HG03108 (cell line): ENCODE results near the gene CIRBP.

Source experiments
- ATAC-seq: cut with Tn5 transposase; IDR thresholded peaks from one replicate; pipeline ENCODE4 v1.9.1; 2021; ENCODE audit warnings: moderate library complexity; ENCODE audit not compliant: unreplicated experiment

CIRBP gene

DNA sequence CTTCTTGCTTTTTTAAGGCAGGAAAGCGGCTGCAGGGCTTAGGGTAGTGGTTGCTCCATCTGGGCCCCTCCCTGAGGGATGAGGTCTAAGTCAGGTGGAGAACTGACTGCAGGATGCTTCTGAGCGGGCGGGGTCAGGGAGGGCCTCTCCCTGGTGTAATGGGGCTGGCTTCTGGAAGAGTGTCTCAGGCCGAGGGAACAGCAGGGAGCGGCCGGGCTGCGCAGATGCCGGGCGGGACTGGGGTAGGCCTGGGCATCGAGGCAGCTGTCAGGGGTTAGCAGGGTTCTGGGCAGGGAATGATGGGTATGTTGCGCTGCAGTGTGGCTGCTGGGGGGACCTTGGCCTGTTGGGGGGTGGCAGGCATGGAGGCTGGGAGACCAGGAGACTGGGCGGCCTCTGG, 8.9 kb downstream of the CIRBP start:
- ATAC-seq, result no peak

DNA sequence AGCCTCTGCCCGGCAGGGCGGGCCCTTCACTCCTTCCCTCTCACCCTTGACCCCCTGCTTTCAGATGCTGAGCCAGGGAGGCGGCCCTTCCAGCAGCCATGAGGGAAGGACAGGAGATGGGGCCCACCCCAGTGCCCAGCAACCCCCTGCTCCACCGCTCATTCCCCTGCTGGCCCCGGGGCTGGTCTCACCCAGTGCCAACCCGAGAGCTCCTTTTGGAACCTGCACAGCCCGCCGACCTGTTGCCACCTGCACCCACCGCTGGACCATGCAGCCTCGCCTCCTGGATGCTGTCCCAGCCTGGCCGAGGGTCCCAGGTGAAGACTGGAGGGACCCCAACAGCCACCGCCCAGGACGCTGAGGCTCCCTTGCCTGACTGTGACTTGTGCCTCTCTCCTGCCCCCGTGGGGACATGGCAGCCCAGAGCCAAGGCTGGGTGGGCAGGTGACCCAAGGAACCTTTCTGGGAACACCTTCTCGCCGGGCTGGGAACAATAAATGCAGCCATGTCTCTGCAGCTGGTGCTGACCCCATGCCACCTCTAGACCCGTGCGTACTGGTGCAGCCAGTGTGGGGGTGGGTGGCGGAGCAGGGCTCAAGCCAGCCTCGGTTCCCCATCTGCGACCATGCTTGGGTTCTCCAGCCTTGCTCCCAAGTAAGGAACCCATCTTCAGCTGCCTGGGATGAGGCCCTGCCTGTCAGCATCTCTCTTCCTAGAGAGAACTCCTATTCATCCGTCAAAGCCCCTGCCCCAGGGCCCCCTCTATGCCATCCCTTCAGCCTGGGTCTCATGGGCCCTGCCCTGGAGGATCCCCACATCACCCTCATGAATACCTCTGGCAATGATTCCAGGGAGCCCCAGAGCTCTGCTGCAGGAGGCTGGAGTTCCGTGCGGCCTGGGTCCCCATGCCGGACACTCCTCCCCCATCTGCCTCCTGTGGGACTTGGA, 9.9 kb downstream of the CIRBP start:
- ATAC-seq, result no peak

DNA sequence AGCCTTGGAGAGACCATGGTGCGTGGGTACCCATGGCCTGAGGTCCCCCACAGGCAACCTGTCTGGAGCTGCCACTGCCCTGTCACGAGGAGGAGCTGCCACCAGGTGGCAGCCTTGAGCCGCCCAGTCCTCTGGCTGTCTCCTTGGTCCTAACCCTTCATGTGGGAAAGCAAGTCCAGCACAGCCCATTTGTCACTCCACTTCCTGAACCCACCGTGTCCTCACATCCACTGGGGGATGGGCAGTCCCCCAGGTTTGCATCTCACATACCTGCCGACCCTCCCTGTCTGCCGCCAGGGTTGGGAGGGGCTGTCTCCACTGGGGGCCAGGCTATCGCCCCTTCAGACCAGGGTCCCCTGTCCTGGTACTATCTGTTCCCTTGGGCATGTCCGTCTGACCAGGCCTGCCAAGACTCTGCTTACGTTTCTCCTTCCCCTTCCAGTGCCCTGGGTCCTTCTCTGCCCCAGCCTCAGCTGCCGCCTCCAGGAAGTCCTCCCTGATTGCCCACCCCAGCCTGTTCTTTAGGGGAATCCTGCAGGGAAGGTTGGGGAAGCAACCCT, 10.7 kb downstream of the CIRBP start:
- ATAC-seq, result no peak

DNA sequence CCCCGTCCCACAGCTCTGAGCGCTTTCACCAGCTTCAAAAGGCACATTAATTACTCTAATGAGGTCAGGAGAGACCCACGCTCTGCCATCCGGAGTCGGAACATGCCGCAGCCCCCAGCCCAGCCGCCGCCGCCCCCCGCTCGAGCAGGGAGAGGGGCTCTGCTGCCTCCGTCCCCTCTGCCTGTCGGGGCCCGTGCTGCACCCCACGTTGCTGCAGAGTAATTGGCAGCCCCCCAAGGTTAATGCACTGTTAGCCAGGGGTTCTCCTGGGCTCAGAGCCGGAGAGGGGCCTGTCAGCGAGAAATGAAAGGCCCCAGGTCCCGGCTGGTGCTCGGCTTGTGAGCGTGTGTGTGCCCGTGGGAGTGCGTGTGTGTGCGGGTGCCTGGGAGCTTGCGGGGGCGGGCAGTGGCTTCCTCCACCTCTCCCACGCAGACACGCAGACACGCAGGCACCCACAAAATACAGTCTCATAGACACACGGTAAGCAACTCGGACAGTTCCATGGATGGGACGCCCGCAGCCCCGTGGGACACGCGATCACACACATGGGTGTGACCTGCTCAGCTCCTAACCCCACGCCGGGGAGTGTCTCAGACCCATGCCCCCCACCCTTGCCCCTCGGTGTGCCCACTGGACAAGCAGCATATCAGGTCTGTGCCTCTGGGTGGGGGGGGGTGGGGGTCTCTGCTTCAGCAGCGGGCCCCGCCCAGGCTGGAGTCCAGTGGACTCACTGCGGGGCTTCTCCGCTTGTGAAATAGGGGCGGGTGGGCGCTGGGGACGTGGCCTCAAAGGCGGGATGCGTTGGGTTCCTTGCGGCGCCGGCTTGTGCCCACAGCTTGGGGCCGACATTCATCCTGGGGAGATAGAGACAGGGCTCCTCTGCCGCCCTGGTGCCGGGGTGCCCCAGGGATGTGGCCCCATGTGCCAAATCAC, 11.8 kb downstream of the CIRBP start:
- ATAC-seq, result no peak

DNA sequence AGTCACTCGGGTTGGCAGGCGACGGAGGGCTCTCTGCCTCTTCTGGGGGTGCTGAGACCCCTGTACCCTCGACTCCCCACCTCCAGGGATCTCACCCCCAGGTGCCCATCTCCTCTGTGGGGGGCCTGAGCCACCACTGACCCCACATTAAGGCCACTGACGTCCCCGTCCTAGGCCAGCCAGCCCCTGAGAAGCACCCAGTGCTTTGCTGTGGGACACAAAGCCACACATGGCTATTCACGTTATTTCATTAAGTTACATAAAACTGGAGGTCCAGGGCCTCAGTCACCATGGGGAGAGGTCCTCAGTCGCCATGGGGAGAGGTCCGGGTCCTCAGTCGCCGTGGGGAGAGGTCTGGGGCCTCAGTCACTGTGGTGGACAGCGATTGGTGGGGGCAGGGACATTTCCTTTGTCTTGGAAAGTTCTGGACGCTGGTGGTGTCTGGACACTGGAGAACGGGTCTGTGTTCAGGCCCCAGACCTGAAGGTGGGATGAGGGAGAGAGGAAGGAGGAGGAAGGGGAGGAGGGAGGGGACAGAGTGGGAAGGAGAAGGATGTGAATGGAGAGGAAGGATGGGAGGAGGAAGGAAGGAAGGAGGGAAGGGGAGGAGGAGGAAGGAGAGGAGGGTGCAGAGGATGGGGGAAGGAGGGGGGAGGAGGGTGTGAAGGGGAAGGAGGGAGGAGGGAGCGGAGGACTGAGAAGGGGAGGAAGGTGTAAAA, 12.6 kb downstream of the CIRBP start:
- ATAC-seq, result no peak

DNA sequence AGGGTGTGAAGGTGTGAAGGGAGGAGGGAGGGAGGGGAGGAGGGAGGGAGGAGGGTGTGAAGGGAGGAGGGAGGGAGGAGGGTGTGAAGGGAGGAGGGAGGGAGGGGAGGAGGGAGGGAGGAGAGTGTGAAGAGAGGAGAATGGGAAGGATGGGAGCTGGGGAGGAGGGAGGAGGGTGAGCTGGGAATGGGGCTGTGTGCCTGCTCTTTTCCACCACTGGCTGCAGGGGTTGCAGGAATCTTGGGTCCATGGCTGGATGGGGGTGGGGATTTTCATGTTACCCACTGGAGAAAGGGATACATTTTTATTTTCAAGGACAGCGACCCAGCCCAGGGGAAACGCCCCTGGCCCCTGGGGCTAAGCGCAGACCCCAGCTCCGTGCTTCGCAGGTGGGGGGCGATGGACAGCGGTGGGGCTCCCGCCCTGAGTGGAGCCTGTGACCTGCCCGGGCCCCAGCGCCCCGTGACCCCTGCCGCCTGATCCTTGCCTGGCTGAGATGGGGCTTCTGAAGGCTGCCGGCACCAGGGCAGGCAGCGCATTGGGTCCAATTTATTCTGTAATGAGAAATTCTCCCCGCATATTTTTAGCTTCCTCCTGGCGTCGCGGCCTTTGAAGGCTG, 13.6 kb downstream of the CIRBP start:
- no peak for ATAC-seq

DNA sequence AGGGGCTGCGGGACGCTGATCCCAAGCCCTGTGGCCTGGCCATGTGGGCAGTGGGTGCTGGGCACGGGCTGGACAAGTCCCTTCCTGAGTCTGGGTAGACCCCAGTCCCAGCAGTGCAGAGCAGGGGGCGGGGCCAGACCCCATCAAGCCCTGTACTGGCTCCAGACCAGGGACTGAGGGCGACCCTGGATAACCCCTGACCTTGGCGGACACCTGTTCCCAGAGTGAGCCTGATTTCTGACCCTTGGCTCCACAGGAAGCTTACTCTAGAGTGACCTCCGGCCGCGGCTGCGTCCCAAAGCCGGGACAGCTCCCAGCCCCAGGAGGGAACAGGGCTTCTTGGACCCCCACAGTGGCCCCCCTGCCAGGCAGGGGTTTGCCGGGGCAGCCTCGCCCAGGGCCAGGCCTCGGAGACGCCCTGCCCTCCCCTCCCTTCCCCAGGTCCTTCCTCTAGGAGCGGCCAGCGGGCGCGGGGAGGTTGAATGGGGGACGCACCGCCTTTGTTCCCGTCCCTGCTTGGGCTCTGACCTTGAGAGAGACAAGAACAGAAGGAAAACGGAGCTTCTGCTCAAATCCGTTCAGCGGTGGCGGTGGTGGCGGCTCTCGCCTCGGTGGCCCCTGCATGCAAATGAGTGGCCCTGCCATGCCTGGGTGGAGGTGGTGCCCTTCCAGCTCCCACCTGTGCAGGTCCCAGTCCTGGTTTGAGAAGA, 14.2 kb downstream of the CIRBP start:
- ATAC-seq, result no peak

DNA sequence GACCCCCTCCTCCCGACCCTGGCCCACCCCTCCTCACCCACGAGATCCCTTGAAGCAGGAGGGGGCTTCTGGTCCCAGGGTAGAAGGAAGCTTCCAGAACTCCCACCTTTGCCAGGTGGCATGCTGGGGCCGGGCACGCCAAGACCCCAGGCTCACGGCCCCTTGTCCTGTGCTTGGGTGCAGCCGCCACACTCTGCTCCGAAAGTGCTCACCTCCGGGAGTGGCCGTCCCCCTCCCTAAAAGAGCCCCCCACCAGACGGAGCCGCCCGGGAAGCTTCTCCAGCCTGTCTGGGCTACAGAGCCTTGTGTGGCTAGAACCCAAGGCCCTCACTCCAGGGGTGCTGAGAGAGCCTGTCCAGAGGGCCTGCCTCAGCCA, 14.8 kb downstream of the CIRBP start:
- ATAC-seq, result no peak

DNA sequence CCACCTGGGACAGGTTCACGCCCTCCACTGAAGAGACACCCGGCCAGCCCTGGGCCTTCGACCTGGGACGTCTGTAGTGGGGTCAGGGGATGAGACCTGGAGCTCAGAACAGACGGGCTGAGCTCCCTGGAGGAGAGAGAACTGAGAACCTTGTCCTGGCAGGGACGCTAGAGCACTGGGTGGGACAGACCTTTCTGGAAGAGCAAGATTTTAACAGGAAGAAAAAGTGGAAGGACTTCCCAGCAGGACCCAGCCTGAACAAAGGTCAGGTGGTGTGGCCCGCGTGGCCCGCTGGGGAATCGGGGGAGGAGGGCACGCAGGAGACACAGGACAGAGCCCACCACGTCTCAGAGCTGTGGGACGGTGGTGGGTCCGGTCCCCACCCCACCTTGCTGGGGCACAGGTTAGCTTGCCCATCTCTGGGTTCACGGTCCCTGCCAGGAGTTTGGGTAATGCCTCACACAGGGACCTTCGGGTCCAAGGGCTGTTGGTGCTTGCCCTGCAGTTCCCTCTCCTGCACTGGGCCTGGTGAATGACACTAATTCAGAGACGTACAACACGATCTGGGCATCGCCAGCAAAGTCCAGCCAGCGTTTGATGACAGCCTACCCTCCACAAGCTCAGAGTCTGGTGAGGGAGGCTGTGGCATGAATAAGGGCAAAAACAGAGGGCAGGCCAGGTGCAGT, 15.3 kb downstream of the CIRBP start:
- no peak for ATAC-seq

DNA sequence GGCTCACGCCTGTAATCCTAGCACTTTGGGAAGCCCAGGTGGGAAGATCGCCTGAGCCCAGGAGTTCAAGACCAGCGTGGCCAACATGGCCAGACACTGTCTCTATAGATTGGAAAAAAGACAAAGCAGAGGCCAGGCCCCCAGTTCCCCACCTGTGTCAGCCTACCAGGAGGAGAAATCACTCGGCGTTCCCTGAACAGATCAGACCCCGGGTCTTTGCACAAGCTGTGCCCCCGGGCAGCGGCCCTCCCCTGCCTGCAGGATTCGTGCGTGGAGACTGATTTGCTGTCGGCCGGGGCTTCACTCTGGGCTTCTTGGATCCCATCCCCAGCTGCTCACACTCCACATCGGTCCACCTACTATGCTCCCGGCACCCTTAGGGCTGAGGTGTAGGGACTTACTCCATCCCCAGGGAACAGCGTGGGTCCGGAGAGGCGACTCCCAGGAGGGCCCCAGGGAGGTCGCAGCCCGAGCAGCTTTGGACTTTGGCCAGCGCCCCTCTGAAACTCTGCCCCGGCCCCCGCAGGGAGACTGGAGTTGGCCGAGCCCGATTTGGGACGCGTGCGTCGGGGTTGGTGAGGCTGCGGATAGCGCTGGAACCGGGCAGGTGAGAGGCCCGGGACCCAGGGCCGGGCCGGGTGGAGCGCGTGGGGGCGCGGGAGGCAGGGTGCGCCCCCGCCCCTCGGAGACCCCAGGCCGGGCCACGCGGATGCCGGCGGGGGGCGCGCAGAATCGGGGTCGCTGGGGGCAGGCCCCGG, 16.0 kb downstream of the CIRBP start:
- no peak for ATAC-seq

DNA sequence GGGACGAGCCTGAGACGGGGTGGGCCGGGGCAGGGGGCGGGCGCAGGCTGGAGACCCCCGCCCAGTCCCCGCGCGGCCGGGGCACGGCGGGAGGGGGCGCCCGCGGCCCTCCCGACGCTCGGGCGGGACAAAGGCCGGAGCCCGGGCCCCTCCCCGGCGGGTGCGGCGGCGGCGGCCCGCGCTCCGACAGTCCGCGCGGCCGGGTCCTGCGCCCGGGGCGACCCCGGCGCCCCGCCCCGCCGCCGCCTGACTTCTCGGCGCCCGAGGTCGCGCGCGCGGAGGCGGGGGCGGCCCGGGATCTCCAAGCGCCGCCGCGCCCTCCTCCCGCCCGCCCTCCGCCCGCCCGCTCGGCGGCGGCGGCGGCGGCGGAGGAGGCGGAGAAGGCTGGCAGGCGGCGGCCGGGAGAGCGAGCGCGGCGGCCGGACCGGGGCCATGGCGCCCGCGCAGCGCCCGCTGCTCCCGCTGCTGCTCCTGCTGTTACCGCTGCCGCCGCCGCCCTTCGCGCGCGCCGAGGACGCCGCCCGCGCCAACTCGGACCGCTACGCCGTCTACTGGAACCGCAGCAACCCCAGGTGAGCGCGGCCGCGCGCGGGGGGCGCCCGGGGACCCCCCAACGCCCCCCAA, 16.7 kb downstream of the CIRBP start, which contains the start of gene EFNA2:
Gene EFNA2, plus strand, starts transcription at position 137 of the 624 bp plus-strand sequence. Its CDS starts 296 bp downstream, at position 433.
- no peak for ATAC-seq

DNA sequence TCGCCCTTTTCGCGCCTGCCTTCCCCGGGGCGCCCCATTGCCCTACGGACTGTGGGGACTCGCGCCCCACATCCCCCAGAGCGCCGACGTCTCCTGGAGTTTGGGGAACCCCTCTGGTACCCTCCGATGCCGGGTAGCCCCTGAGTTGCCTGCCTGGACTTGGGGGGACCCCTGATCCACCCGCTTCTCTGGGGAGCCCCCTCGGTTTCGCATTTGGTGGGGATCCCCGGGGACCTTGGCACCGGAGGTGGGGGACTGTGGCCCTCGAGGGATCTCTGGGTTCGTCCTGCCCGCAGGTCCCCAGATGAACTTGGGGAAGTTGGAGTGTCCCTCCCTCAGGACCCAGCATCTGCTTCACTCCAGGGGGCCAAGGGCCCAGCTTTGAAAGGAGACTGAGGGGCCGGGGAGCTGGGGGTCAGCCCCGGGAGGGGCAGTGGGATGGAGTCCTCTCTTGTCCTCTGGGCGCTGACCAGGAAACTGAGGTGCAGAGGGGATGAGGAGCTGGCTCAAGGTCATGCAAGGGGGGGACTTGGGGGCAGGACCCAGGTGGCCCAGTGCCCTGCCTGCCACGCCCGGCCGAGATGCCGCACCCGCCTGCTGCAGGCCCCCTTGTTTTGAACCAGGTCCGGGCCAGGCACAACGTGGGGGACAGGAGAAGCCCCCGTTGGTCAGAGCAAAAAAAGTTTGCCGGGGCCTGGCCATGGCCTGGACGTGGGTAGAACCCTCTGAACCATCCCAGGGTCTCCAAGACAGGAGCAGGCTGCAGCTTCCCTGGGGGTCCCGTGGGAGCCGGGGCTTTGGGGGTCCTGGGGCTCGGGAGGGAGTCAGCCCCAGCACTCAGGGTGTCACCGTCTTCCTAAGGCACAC, 17.6 kb downstream of the CIRBP start:
- no peak for ATAC-seq

DNA sequence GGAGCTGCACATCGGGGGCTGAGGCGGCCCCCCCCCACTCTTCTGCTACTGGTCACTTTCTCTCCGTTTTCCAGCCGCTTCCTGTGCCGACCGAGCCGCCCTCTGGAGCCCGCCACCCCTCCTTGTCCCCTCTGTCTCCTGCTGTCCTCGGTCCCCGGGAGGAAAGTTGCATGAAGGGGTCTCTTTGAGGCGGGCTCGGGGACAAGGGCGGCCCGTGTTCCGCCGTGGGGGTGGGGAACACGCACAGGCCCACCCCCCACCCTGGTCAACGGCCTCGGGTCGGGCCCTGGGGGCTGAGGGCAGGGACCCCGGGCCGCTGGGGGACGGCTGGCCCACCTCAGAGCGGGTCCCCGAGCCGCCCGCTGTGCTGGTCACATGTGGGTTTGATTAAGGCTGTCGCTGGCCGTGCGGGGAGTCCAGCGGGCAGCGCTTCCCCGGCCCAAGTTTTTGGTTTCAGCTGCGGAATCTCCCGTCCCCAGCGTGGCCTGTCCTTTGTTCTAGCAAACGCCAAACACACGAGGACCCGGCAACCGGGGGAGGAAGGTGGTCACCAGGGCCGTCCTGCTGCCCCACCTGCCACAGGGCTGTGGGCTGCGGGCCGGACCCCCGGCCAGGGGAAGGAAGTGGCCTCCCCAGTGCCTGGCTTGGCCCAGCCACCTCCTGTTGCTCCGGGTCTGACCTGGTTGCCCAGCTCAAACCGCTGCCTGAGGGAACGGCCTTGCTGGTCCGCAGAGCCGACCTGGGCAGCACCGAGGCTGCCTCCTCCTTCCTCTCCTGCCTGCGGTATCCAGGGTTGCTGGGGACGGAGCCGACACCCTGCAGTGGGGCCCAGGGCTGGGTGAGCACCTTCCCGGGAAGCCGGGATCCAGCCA, 18.5 kb downstream of the CIRBP start:
- no peak for ATAC-seq

DNA sequence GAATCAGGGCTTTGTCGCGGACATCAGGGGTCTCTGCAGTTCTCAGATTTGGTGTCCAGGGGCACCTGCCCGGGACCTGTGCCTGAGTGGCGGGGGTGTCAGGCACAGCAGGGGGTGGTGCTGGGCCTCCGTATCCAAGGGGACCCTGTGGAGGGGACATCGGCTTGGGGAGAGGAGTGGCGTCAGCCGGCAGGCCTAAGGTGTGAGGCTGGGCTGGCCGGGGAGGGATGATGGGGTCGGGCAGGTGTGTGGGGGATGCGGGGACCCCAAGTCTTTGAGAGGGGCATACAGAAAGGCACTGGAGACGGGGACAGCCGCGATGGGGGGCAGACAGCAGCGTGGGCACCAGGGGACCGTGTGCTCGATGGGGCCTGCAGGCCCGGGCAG, 19.1 kb downstream of the CIRBP start:
- no peak for ATAC-seq

DNA sequence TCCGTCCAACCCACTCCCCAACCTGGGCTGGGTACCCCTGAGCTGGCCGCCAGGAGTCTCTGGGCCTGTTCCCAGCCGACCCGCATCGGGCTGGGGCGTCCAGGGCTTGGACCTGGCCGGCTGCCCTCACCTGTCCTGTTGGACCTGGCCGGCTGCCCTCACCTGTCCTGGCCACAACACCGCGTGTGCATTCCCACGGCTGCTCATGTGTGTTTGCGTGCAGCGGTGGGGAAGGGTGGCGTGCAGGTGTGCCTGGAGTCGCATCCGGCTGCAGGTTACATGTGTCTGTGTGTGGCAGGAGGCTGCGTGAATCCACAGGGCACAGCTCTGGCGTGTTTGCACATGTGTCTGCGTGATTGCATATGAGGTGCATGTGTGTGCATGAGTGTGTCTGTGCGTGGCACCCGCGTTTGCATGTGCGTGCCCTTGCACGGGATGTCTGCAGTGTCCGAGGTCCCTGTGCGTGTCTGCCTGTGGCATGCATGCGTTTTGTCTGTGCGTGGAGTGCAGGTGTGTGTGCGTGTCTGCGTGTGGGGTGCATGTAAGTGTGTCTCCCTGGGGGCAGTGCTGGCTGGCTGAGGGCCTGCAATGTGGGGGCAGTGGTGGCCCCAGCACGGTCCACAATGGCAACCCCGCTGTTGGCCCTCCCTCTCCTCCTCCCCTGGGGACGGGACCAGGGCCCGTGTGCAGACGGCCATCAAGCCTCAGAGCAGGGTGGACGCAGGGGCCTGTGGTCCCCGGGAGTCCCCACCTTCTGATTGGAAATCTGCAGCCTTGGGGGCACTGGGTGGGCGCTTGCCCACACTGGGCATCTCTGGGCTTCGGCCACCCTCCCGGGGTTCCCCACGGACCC, 19.9 kb downstream of the CIRBP start:
- ATAC-seq, result no peak
